GM15510 (cell line): ENCODE measurements around the gene RIPK3.

ENCODE experiments used
- POLR2A ChIP-seq: IDR thresholded peaks from 3 replicates; pipeline ENCODE4 v1.6.1; 2011; ENCODE audit warnings: borderline replicate concordance; ENCODE audit not compliant: insufficient read length; ENCODE audit errors: extremely low read depth

The RIPK3 gene

GRCh38 chr14:24376448-24377070 is 36.8 kb upstream of the RIPK3 start:
- TF ChIP-seq POLR2A = no peak

DNA sequence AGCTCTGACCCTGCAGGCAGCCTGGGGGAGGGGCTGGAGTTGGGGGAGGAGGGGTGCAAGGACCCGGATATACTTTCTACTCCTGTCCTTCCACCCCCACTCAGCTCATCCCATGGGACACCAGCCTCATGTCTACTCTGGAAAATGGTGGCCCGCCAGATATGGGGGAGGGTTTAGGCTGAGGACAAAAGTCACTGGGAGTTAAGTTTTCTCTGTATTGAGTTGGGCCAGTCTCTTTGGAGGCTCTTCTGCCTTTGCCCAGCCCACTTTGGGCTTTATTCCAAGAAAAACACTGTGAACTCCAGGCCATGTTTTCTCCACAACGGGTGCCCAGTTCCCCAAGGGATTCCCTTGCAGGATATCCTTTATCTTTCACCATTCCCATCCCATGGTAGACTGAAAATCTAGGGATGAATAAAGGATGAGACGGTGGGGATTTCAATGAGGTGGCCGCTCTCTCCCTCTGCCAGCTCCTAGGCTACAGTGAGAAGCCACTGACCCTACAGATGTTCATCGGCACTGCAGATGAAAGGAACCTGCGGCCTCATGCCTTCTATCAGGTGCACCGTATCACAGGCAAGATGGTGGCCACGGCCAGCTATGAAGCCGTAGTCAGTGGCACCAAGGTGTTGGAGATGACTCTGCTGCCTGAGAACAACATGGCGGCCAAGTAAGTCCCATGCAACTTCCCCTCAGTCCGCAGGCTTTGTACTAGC is 33.1 kb upstream of the RIPK3 start:
- TF ChIP-seq POLR2A = no peak

DNA sequence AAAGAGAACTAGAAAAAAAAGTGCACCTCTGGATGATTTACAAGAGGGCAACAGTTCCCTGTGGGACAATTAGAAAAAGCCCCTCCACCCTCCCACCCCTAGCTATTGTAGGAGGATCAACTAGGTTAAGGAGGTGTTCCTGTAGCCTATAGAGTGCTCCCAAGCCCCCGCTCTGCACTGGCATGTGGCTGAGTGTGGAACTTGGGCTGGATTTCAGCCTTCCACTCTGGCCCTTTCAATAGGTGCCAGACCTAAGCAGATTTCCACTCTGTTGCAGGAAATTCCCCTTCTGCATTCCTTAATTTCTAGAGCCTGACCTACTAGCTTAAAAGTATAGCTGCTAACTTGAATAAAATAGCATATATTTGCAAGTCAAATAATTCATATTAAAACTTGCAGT is 31.0 kb upstream of the RIPK3 start:
- TF ChIP-seq POLR2A = no peak

- no peak for TF ChIP-seq POLR2A
Observed at GRCh38 chr14:24369907-24370687, 30.3 kb upstream of the RIPK3 start.

DNA sequence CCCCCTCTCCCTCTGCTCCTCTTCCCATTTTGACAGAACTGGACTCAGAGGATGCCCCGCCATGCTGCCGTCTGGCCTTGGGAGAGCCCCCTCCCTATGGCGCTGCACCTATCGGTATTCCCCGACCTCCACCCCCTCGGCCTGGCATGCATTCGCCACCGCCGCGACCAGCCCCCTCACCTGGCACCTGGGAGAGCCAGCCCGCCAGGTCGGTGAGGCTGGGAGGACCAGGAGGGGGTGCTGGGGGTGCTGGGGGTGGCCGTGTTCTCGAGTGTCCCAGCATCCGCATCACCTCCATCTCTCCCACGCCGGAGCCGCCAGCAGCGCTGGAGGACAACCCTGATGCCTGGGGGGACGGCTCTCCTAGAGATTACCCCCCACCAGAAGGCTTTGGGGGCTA is 29.7 kb upstream of the RIPK3 start:
- TF ChIP-seq POLR2A = no peak

DNA sequence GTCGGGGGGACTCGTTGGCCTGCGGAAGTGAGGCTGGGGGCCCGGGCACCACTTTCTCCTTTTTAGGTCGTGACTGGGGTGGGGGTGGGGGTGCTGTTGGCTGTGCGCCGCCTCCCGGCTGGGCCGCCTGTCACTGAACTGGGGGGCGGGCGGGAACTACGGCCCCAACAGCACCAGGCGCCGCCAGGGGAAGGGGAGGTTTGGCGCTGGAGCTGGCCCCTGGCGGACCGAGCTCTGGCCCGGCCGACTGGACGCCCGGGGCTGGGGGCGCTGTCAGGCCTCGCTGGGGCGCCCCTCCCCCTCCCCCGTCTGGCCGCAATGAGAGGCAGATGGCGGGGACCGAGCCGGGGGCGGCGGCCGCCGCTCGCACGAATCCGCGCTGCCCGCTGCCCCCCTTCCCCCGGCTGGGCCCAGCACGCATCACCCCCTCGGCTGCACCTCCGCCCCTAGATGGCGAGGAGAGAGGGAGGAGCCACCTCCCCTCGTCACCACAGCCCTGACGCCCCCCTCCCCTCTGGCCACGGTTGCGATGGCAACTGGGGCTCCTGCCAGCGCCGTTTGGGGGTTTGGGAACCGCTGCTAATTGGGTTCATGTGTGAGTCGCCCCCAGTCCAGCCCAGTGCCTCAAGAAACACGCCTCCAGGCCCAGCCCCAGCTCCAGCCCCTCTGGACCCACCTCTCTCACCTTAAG is 28.9 kb upstream of the RIPK3 start:
- no peak for TF ChIP-seq POLR2A

DNA sequence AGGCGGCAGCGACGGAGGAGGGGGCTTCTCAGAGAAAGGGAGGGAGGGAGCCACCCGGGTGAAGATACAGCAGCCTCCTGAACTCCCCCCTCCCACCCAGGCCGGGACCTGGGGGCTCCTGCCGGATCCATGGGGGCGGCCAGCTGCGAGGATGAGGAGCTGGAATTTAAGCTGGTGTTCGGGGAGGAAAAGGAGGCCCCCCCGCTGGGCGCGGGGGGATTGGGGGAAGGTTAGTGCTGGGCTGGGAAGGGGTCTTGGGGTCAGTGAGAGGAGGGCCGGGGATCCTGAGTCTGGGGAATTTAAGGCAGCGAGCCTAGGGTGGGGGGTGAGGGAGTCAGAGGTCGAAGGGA is 28.4 kb upstream of the RIPK3 start:
- no peak for TF ChIP-seq POLR2A

DNA sequence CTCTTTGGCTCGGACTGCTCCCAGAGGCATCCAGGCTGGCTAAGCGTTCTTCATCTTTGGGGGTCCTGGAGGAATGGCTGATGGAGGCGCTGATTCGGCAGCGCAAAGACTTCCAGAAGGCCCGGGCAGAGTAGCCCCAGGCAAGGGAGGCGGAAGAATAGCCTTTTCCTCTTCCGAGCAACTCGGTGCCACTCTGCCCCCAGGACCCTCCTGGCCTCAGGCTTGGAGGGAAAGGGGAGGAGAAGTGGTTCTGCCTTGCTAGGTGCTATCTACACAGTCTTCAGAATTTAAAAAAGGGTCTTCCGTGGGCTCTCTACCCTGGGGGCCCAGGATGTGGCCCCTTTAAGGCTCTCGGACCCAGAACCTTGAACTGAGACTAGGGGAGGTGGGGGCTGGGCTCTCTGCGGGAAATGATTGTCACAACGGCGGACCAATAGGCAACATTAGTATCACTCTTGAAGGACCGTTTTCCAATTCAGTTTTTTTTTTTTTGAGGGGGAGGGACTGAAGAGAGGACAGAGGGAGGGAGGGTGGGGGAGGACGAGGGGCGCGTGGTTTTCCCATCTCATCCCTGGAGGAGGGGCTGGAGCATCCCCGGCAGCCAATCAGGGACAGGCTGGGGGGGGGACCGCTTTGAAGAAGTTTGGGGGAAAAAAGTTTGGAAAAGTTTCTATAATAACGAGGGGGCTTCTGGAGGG is 27.9 kb upstream of the RIPK3 start, which contains the start of gene NFATC4:
TSS of gene NFATC4 (plus strand) at position 671 of the 698 bp plus-strand sequence. CDS start 157 bp downstream, outside the sequence.
- TF ChIP-seq POLR2A = no peak

DNA sequence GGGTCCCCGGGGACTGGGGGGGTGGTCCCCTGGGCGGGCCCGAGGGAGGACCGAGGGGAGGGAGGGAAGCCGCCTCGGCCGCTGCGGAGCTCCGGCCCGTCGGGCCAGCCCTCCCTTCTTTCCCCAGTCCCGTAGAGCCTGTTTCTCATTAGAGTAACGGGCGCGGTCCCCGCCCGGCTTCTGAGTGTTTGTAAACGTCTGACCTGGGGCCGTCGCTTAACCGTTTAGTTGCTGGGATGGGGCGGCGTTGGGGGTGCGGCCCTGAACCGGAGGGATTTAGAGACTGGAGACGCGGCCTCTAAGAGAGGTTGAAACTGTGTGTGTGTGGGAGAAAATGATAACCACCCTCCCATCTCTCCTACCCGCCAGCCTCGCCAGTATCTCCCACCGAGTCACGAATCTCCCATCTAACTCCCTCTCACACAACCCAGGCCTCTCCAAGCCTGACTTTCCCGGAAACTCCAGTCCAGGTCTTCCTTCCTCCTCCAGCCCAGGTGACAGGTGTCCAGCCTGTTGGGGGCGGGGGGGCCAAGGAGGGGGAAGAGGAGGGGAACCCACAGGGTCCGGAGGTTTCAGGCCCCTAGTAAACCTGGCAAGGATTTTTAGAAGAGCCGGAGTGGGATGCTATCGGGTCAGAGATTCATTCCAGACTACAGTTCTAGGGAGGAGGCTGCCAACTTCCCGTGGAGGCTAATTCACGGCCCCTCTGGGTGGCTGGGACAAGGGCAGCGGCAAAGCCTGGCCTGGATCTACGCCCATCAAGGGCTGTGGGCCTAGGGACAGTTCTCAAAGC is 27.1 kb upstream of the RIPK3 start:
- no peak for TF ChIP-seq POLR2A

DNA sequence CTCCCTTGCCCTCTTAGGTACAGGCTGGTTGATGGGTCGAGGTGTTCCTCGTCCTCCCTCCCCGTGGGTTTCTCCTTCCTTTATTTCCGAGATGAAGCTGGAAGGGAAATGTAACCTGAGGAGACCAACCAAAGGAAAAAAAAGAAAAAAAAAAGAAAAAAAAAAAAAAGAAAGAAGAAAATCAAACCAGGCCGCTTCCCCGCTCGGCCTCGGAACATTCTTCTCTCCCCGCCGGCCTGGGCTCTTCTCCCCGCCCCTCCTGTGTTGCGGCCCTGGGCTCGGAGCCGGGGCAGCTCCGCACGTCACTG is 26.6 kb upstream of the RIPK3 start:
- TF ChIP-seq POLR2A = no peak

GRCh38 chr14:24365600-24366412 is 26.0 kb upstream of the RIPK3 start:
- no peak for TF ChIP-seq POLR2A

DNA sequence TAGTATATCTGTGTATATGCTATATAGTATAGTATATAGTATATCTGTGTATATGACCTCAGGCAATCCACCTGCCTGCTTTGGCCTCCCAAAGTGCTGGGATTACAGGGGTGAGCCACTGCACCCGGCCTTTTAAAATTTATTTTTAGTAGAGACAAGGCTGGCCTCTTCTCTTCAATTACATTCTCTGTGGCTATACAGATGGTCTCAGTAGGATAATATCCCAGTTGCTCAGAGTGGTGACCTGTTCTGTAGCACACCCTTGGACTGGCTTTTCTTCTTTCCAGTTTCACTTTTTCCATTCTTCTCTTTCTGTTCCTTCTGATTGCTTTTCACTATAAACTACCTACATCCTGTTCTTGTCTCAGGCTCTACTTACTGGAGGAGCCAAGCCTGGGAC is 25.1 kb upstream of the RIPK3 start:
- TF ChIP-seq POLR2A = no peak

- TF ChIP-seq POLR2A = no peak
Observed at GRCh38 chr14:24363401-24363800, 23.6 kb upstream of the RIPK3 start.
